Gastroesophageal sphincter (tissue), 3 donors: ENCODE results near the gene HYAL2.

Experiments used
- POLR2AphosphoS5 ChIP-seq: sonication (generic); formaldehyde crosslinking; IDR thresholded peaks from one replicate; pipeline ENCODE4 v1.6.1; 2017; ENCODE audit warnings: antibody characterized with exemption
- TF ChIP-seq, protein P1 (sequence below), 4 experiments: fragments of 200-600 bp in 2 of 4; fragments of 450-650 bp in 2 of 4; sonication (generic) in 1 of 4; IDR thresholded peaks; one replicate each; pipeline ENCODE4 v1.5.1; 2017 to 2019; ENCODE audit warnings: antibody characterized with exemption in 4 of 4, mild to moderate bottlenecking in 2 of 4, moderate library complexity in 2 of 4

DNA sequence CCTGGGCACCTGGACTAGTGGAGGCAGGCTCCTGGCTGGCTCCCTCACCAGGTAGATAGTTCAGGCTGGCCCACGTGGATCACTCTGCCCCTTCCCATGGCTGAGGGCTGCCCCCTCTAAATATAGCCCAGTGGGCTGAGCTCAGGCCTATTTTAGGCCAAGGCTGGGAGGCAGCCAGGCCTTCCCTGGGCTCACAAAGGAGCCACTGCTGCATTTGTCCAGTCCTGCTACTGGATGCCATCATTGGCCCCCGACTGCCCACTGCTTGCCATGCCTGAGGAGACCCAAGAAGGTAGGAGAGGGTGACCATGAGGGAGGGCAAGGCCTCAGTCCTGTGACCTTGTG is 43.7 kb downstream of the HYAL2 start, which contains the start of gene LSMEM2:
- TF ChIP-seq, protein P1, sequence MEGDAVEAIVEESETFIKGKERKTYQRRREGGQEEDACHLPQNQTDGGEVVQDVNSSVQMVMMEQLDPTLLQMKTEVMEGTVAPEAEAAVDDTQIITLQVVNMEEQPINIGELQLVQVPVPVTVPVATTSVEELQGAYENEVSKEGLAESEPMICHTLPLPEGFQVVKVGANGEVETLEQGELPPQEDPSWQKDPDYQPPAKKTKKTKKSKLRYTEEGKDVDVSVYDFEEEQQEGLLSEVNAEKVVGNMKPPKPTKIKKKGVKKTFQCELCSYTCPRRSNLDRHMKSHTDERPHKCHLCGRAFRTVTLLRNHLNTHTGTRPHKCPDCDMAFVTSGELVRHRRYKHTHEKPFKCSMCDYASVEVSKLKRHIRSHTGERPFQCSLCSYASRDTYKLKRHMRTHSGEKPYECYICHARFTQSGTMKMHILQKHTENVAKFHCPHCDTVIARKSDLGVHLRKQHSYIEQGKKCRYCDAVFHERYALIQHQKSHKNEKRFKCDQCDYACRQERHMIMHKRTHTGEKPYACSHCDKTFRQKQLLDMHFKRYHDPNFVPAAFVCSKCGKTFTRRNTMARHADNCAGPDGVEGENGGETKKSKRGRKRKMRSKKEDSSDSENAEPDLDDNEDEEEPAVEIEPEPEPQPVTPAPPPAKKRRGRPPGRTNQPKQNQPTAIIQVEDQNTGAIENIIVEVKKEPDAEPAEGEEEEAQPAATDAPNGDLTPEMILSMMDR (IDR thresholded peaks at IDR 0.05), result no peak
- no peak for TF ChIP-seq POLR2AphosphoS5
